NCI-H187 (cell line): ENCODE data around the gene ASNS.
"Not testable (repeated sequence)": the region's sequence is repeated elsewhere in the genome, so short reads cannot be mapped to it uniquely, and the experiment has no call there.

Experiments
- DNase-seq, 2 experiments: peaks; one replicate each; lab custom pipeline; 2025; lab: John Stamatoyannopoulos, UW

ASNS gene, protein sequence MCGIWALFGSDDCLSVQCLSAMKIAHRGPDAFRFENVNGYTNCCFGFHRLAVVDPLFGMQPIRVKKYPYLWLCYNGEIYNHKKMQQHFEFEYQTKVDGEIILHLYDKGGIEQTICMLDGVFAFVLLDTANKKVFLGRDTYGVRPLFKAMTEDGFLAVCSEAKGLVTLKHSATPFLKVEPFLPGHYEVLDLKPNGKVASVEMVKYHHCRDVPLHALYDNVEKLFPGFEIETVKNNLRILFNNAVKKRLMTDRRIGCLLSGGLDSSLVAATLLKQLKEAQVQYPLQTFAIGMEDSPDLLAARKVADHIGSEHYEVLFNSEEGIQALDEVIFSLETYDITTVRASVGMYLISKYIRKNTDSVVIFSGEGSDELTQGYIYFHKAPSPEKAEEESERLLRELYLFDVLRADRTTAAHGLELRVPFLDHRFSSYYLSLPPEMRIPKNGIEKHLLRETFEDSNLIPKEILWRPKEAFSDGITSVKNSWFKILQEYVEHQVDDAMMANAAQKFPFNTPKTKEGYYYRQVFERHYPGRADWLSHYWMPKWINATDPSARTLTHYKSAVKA

DNA sequence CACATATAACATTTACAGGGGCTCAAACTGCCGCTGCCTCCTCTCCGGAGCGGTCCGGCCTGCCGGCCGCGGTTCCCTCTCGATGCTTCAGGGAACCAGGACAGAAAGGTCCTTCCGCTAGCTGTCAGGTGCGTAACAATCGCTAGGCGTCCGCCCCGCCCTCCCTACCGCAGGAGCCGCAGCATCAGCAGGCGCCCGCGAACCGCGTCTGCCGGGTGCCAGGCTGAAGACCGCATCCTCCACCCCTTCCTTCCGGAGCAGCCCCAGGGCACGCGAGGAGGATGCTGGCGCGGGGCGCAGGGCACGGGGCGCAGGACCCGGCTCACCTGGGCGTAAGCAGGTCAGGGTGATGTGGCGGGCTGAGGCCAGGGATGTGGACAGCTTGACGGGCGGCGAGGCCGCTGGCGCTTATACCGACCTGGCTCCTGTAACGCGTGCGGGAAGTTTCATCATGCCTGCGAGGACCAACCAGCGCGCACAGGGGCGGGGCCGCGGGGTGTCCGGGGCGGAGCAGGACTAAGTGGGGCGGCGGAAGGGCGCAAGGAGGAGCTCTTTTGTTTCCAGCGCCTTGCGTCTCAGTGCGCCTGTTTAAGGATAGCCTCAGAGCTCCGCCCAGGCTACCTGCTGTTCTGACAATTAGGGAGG lies at the start of gene ASNS:
TSS of gene ASNS (minus strand) at position 384 of the 645 bp plus-strand sequence. CDS start 3,252 bp downstream, outside the sequence.
- peak; percentile 92 to 95 for DNase-seq

GRCh38 chr7:97921254-97921653 lies 49.0 kb upstream of the ASNS start:
- DNase-seq: not testable (repeated sequence)

GRCh38 chr7:97915267-97915666 lies 43.1 kb upstream of the ASNS start:
- not testable (repeated sequence) for DNase-seq

- not testable (repeated sequence) for DNase-seq
These were observed 40.1 kb upstream of the ASNS start for GRCh38 chr7:97912294-97912693.

- DNase-seq: not testable (repeated sequence)
These were observed 24.7 kb upstream of the ASNS start for GRCh38 chr7:97896893-97897292.

- not testable (repeated sequence) for DNase-seq
These were observed 19.5 kb upstream of the ASNS start for GRCh38 chr7:97891721-97892120.

- not testable (repeated sequence) for DNase-seq
These were observed 7.3 kb upstream of the ASNS start for GRCh38 chr7:97879527-97879926.

DNA sequence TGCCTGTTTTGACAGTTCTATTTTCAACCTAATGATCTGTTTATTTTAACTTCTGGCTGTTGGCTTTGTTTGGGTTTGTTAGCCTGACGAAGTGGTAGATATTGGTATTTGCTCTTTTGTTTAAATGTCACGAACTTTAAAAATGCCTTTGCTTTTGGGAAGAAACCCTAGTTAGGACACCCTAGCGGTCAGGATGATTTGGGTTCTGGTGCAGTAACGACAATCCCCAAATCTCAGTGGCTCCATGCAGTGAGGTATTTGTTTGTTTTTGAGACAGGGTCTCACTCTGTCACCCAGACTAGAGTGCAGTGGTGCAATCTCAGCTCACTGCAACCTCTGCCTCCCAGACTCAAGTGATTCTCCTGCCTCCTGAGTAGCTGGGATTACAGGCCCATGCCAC lies 2.7 kb upstream of the ASNS start:
- DNase-seq: not testable (repeated sequence)

GRCh38 chr7:97873606-97874005 lies 1.4 kb upstream of the ASNS start:
- DNase-seq: no peak

GRCh38 chr7:97871659-97872024 lies 566 bp downstream of the ASNS start:
- peak; percentile 37 to 86 for DNase-seq

- no peak for DNase-seq
These were observed 3.4 kb downstream of the ASNS start for GRCh38 chr7:97868788-97869187.

- DNase-seq: no peak
These were observed 3.9 kb downstream of the ASNS start for GRCh38 chr7:97868314-97868713.

DNA sequence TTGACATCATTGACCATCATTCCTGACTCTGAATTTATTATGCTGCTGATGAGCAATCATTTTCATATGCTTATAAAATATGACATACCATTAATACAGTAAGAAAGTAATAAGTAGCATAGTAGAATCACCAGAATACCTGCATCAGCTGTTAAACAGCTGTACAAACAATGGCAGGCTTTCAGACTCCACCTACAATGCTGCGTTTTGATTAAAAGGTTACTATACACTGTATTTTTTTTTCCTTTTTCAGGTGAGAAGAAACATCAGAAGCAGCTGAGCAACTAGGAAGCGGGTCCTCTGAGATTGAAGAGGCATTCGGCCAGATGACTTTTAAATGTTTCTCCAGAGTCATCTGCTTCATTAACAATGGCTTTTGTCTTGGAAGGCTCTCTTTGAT lies 7.1 kb downstream of the ASNS start:
- no peak for DNase-seq

DNA sequence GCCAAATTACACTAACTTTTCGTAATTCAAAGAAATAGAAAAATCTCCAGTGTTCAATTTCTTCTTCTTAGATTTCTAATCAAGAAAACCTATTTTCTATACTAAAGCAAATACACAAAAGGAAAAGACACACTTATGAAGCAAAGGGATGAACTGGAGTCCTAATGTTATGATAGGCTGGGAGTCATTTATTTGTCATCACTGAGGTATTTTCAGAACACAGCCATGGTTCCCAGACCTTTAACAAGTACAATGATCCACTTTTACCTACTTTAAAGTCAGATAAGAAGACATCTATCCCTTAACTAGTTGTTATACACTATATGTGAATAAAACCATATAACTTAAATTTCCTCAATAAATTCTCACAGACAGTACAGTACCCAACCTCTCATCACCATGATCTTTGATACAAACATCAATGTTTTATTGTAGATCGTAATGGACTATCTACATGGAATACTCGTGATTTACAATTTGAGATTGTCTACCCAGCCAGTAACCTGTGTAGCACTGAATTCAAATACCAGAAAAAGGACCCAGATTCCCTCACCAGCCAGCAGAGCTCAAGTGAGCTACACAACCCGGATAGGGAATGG lies 12.5 kb downstream of the ASNS start:
- no peak for DNase-seq

DNA sequence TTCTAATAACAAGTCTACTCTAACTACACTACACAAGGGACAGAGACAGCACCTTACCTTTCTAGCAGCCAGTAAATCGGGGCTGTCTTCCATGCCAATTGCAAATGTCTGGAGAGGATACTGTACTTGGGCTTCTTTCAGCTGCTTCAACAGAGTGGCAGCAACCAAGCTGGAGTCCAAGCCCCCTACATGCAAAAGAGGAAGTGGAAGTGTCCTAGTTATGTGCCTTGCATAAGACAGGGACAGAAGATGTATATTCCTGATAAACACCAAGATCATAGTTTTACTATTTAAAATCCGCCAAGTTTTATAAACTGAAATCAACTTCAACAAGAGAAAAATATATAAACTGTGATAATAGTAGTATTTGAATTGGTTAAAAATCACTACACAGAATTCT lies 14.0 kb downstream of the ASNS start:
- DNase-seq: no peak

- no peak for DNase-seq
These were observed 14.7 kb downstream of the ASNS start for GRCh38 chr7:97857544-97857943.

DNA sequence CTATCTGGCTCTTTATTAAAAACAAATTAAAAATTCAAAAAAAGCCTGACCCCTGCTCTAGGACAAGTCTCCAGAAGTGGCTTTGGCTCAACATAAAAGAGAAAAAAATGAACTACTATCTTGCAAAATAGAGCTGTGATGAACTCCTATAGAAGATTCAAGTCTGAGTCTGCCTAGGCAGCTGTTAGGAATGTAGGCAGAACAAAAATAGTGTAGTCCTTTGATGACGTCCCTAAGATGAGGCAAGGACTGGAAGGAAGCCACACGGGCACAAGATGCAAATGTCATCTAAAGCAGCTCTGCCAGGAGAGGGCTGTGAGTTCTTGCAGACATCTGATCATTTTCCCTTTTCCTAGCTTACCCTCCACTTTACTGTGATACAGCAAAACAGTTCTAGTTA lies 20.5 kb downstream of the ASNS start:
- no peak for DNase-seq

DNA sequence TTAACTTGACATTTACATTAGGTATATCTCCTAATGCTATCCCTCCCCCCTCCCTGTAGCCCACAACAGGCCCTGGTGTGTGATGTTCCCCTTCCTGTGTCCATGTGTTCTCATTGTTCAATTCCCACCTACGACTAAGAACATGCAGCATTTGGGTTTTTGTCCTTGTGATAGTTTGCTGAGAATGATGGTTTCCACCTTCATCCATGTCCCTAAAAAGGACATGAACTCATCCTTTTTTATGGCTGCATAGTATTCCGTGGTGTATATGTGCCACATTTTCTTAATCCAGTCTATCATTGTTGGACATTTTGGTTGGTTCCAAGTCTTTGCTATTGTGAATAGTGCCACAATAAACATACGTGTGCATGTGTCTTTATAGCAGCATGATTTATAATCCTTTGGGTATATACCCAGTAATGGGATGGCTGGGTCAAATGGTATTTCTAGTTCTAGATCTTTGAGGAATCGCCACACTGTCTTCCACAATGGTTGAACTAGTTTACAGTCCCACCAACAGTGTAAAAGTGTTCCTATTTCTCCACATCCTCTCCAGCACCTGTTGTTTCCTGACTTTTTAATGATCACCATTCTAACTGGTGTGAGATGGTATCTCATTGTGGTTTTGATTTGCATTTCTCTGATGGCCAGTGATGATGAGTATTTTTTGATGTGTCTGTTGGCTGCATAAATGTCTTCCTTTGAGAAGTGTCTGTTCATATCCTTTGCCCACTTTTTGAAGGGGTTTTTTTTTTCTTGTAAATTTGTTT lies 21.8 kb downstream of the ASNS start:
- DNase-seq: not testable (repeated sequence)

GRCh38 chr7:97847791-97848190 lies 24.4 kb downstream of the ASNS start:
- no peak for DNase-seq

GRCh38 chr7:97846945-97847344 lies 25.3 kb downstream of the ASNS start:
- DNase-seq: no peak

- DNase-seq: no peak
These were observed 26.5 kb downstream of the ASNS start for GRCh38 chr7:97845622-97846203.

- DNase-seq: no peak
These were observed 28.2 kb downstream of the ASNS start for GRCh38 chr7:97844036-97844435.
